Activated T-helper 1 cell treated with Interleukin-2 at 50 U/mL for 16 hours (primary cell): Measurements from ENCODE around the gene JAKMIP2.
"Not testable (repeated sequence)": the region's sequence is repeated elsewhere in the genome, so short reads cannot be mapped to it uniquely, and the experiment has no call there.

Experiments used
- DNase-seq: peaks from one replicate; pipeline ENCODE4 v3.0.0-alpha.2; 2020; ENCODE audit warnings: low read depth

The JAKMIP2 gene

GRCh38 chr5:147557876-147558745 is 224.4 kb downstream of the JAKMIP2 start:
- DNase-seq: no peak

- no peak for DNase-seq
These were observed 227.4 kb downstream of the JAKMIP2 start for GRCh38 chr5:147555176-147555575.

- no peak for DNase-seq
These were observed 228.2 kb downstream of the JAKMIP2 start for GRCh38 chr5:147554261-147554817.

GRCh38 chr5:147553817-147554216 is 228.7 kb downstream of the JAKMIP2 start:
- not testable (repeated sequence) for DNase-seq

GRCh38 chr5:147552897-147553296 is 229.6 kb downstream of the JAKMIP2 start:
- no peak for DNase-seq

- DNase-seq: no peak
These were observed 230.9 kb downstream of the JAKMIP2 start for GRCh38 chr5:147551677-147552076.

GRCh38 chr5:147547730-147548129 is 234.8 kb downstream of the JAKMIP2 start:
- DNase-seq: no peak

GRCh38 chr5:147544556-147544955 is 238.0 kb downstream of the JAKMIP2 start:
- no peak for DNase-seq

GRCh38 chr5:147539053-147539452 is 243.5 kb downstream of the JAKMIP2 start:
- no peak for DNase-seq

- DNase-seq: no peak
These were observed 244.3 kb downstream of the JAKMIP2 start for GRCh38 chr5:147538236-147538635.
